Endothelial cell of umbilical vein (primary cell): ENCODE results near the gene CDT1. TPM values are rescaled to one million over a fixed set of nuclear protein-coding genes. Genes with fewer than 3 reads are reported as not detected.

ENCODE experiments used
- BruUV-seq: library from RNA; stranded (reverse); fragments of 400-500 nt; replicated peaks from 2 replicates; lab custom pipeline; 2021; lab: Mats Ljungman, UMichigan
- CTCF ChIA-PET: fragments of 300-600, 350-600 bp; sonication (Branson Sonifier 250); formaldehyde crosslinking; loops from one replicate; lab custom pipeline; 2021; ENCODE audit warnings: antibody characterized with exemption, inconsistent platforms; lab: Charles Lee
- POLR2A ChIA-PET: fragments of 300-600, 350-600 bp; sonication (Branson Sonifier 250); formaldehyde crosslinking; loops from one replicate; lab custom pipeline; 2021; ENCODE audit warnings: antibody characterized with exemption, inconsistent platforms; lab: Charles Lee
- DNase-seq: peaks from one replicate; pipeline ENCODE4 v3.0.0-alpha.2; 2011; ENCODE audit warnings: low read depth, low spot score
- FAIRE-seq: peaks from 2 replicates; lab custom pipeline; 2011; peaks lifted over from hg19 to GRCh38; lab: Jason Lieb, UNC
- H2AFZ ChIP-seq: 2 replicates; pipeline ENCODE4 v1.6.0; 2012; ENCODE audit warnings: low read depth, low read length, control low read depth, inconsistent platforms
- H3K27ac ChIP-seq: 2 replicates; pipeline ENCODE4 v1.5.1; 2011; ENCODE audit warnings: low read depth, mild to moderate bottlenecking, control low read depth, low read length, moderate library complexity; ENCODE audit not compliant: insufficient read depth
- H3K27me3 ChIP-seq, 2 experiments: 2 replicates each; pipeline versions ENCODE4 v1.6.0 to v1.6.1; 2011; ENCODE audit warnings: low read length in 2 of 2, mixed read lengths in 1 of 2; ENCODE audit not compliant: control insufficient read depth in 2 of 2, insufficient read depth in 2 of 2
- H3K36me3 ChIP-seq, 2 experiments: 2 replicates in 1 of 2; 3 replicates in 1 of 2; pipeline ENCODE4 v1.5.1; 2011; ENCODE audit warnings: low read length in 2 of 2, mild to moderate bottlenecking in 1 of 2, moderate library complexity in 1 of 2; ENCODE audit not compliant: control insufficient read depth in 2 of 2, insufficient read depth in 2 of 2; ENCODE audit errors: extremely low read depth in 1 of 2
- H3K4me1 ChIP-seq: 3 replicates; pipeline ENCODE4 v1.5.1; 2011; ENCODE audit warnings: mild to moderate bottlenecking, low read length; ENCODE audit not compliant: control insufficient read depth, insufficient read depth; ENCODE audit errors: extremely low read depth
- H3K4me2 ChIP-seq: 2 replicates; pipeline ENCODE4 v1.6.1; 2011; ENCODE audit warnings: low read length, control low read depth, mixed read lengths; ENCODE audit not compliant: insufficient read depth
- H3K4me3 ChIP-seq, 3 experiments: fragments of 200-600 bp in 1 of 3; sonication (generic), shearing (Covaris generic) in 1 of 3; replicated peaks in 1 of 3; 2 replicates each; pipeline ENCODE4 v1.5.1; 2011 to 2016; ENCODE audit warnings: control low read depth in 3 of 3, low read length in 3 of 3, mild to moderate bottlenecking in 2 of 3, inconsistent platforms in 1 of 3, low read depth in 1 of 3, moderate library complexity in 1 of 3; ENCODE audit not compliant: insufficient read depth in 1 of 3
- H3K79me2 ChIP-seq: 2 replicates; pipeline ENCODE4 v1.6.0; 2012; ENCODE audit warnings: low read length, inconsistent platforms; ENCODE audit not compliant: control insufficient read depth, insufficient read depth
- H3K9ac ChIP-seq: replicated peaks from 2 replicates; pipeline ENCODE3; 2011; ENCODE audit warnings: low read length, control low read depth; ENCODE audit not compliant: insufficient read depth; ENCODE audit errors: extremely low read depth
- H3K9me1 ChIP-seq: replicated peaks from 3 replicates; pipeline ENCODE4 v1.6.0; 2011; ENCODE audit warnings: mild to moderate bottlenecking, low read length; ENCODE audit not compliant: control insufficient read depth, insufficient read depth; ENCODE audit errors: extremely low read depth
- H3K9me3 ChIP-seq: replicated peaks from 2 replicates; pipeline ENCODE4 v1.5.1; 2012; ENCODE audit warnings: low read length, inconsistent platforms; ENCODE audit not compliant: control insufficient read depth, insufficient read depth
- H4K20me1 ChIP-seq: replicated peaks from 2 replicates; pipeline ENCODE3; 2011; ENCODE audit warnings: mild to moderate bottlenecking, low read length; ENCODE audit not compliant: control insufficient read depth, insufficient read depth; ENCODE audit errors: extremely low read depth
- CTCF ChIP-seq, 2 donors: IDR thresholded peaks; 1 replicate in 1 of 2; 2 replicates in 1 of 2; pipeline ENCODE4 v1.5.1; 2011; ENCODE audit warnings: low read length in 2 of 2, mild to moderate bottlenecking in 2 of 2, moderate library complexity in 2 of 2, control low read depth in 1 of 2, inconsistent platforms in 1 of 2, low read depth in 1 of 2; ENCODE audit not compliant: insufficient read depth in 1 of 2; ENCODE audit errors: extremely low read depth in 1 of 2
- EZH2 ChIP-seq: IDR thresholded peaks from 2 replicates; pipeline ENCODE4 v1.6.1; 2012; ENCODE audit warnings: borderline replicate concordance, low read depth, mild to moderate bottlenecking, moderate library complexity, low read length, inconsistent platforms; ENCODE audit not compliant: severe bottlenecking
- FOS ChIP-seq: IDR thresholded peaks from 2 replicates; pipeline ENCODE4 v1.6.1; 2011; ENCODE audit warnings: mild to moderate bottlenecking, low read length, moderate library complexity, borderline replicate concordance; ENCODE audit not compliant: insufficient read depth
- GATA2 ChIP-seq: IDR thresholded peaks from 2 replicates; pipeline ENCODE4 v1.7.0; 2011; ENCODE audit warnings: low read depth, mild to moderate bottlenecking, moderate library complexity, mixed read lengths, low read length; ENCODE audit not compliant: insufficient read length, insufficient read depth
- JUN ChIP-seq: IDR thresholded peaks from 2 replicates; pipeline ENCODE4 v1.6.1; 2011; ENCODE audit warnings: borderline replicate concordance, low read depth; ENCODE audit not compliant: insufficient read length, insufficient read depth
- MAX ChIP-seq: IDR thresholded peaks from 2 replicates; pipeline ENCODE4 v1.6.1; 2011; ENCODE audit not compliant: insufficient read depth, insufficient read length
- MYC ChIP-seq: IDR thresholded peaks from one replicate; pipeline ENCODE4 v1.6.1; 2011; ENCODE audit warnings: mild to moderate bottlenecking, low read depth, low read length
- POLR2A ChIP-seq: IDR thresholded peaks from 2 replicates; pipeline ENCODE4 v1.6.1; 2012; ENCODE audit warnings: low read depth, mild to moderate bottlenecking, control low read depth, low read length
- POLR2AphosphoS5 ChIP-seq: IDR thresholded peaks from 2 replicates; pipeline ENCODE4 v1.6.1; 2012; ENCODE audit warnings: low read depth, mild to moderate bottlenecking, control low read depth, low read length, moderate library complexity; ENCODE audit not compliant: insufficient read depth
- dilution Hi-C: fragments of 300-500 bp; cut with MboI; formaldehyde crosslinking; loops from one replicate; pipeline ENCODE4 v1.15.0; 2019; ENCODE audit warnings: low sequenced_read_pairs; ENCODE audit not compliant: extremely low pct_ligation_motif_present
- intact Hi-C: fragments of 100-400 bp; cut with micrococcal nuclease; formaldehyde crosslinking; loops from one replicate; pipeline ENCODE4 v1.10.0; 2022
- polyA plus RNA-seq, 4 experiments: library from polyadenylated mRNA; depleted of rRNA in 3 of 4; stranded (reverse) in 3 of 4; unstranded in 1 of 4; fragments of >200 nt; gene quantifications; 2 replicates each; pipeline versions ENCODE4 v1.2.1 to v1.2.3, GENCODE V29; 2011 to 2012; ENCODE audit warnings: missing spikeins in 1 of 4
- total RNA-seq: library from RNA; stranded (reverse); gene quantifications from 2 replicates; pipeline ENCODE4 v1.2.3, GENCODE V29; 2021

CDT1 gene
- total and polyA plus RNA-seq, 2 donors (not counting 3 experiments of a cell fraction or from before 2014, with no cell fraction given): 15.6 to 30.6 TPM

GRCh38 chr16:88759976-88760350, 43.6 kb upstream of the CDT1 start:
- intact Hi-C loops: no loop called here
- Histone ChIP-seq H3K4me3 (no peak overlapping the region), H3K9me1 (no peaks in the 10 kb centered on the region), H3K27me3 (no peaks in the 10 kb centered on the region), H3K9me3 (no peaks in the 10 kb centered on the region), H3K79me2 (peaks cover 90% of the 10 kb centered on the region), H4K20me1 (no peaks in the 10 kb centered on the region), H3K27ac (no peak overlapping the region), H3K4me1 (peaks cover 9% of the 10 kb centered on the region), H3K9ac (no peak overlapping the region), H3K4me2 (no peak overlapping the region), H2AFZ (no peak overlapping the region), H3K36me3 (peaks cover 0 to 12% of the 10 kb centered on the region in 2 experiments)
- no peak for TF ChIP-seq JUN
- no peak for TF ChIP-seq MYC
- TF ChIP-seq FOS: no peak
- no peak for TF ChIP-seq MAX
- no peak for TF ChIP-seq EZH2
- TF ChIP-seq POLR2A: no peak
- TF ChIP-seq CTCF (IDR thresholded peaks at IDR 0.05; ENCODE audit: extremely low read depth in 1 of 2, insufficient read depth in 1 of 2, low read depth in 1 of 2, low read length in 2 of 2): no peak
- TF ChIP-seq POLR2AphosphoS5: no peak
- TF ChIP-seq GATA2: no peak
- FAIRE-seq (no peak), DNase-seq (no peak)
- ChIA-PET CTCF (interaction anchor here (1.3 to 3.6 kb wide), 4 partner anchors 9 to 24 kb away, joined by 3 to 15 read pairs (median 8); partner anchors contain the start of gene PIEZO1), POLR2A (no interaction called here)
- BruUV-seq: no TSS peak
- dilution Hi-C loops: no loop called here
